Astrocyte (in vitro differentiated cells and primary cell): Measurements from ENCODE around the gene NXPH4.

Source experiments
- CTCF ChIP-seq: IDR thresholded peaks from 2 replicates; pipeline ENCODE4 v1.5.1; 2011; ENCODE audit warnings: low read depth, mild to moderate bottlenecking, inconsistent platforms, low read length, moderate library complexity; ENCODE audit not compliant: insufficient read depth
- EZH2 ChIP-seq: IDR thresholded peaks from 2 replicates; pipeline ENCODE4 v1.6.1; 2012; ENCODE audit warnings: mild to moderate bottlenecking, low read length, inconsistent platforms; ENCODE audit not compliant: insufficient read depth

GRCh38 chr12:57187222-57188089 lies 29.1 kb upstream of the NXPH4 start:
- TF ChIP-seq CTCF = no peak
- no peak for TF ChIP-seq EZH2
